ENCODE data around the gene SLC34A3. TPM values are rescaled to one million over a fixed set of nuclear protein-coding genes. Genes with fewer than 3 reads are reported as not detected.

Gene SLC34A3
- total RNA-seq, 1 experiment from 2014 or later: 2.5 TPM

DNA sequence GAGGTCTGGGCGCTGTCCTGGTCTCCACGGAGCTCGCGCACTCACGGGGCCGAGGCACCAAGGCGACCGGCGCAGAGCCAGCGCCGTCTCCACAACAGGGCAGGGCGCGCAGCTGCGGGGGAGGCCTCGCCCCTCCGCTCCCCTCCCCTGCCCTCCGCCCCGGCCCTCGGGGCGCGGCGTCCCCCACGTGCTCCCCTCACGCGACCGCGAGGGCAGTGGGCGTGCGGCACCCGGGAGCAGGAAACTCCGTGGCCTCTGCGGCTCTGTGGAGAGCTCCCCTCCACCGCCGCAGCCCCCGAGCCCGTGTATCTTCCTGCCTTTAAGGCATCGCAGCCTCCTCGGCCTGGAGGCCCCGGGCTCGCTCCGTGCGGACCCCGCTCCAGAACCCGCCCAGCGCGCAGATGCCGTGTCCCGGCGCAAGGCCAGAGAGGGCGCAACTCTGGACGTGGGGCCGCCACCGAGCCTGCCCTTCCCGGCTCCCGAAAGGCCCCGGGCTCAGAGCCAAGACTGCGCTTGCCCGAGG lies 9.7 kb downstream of the SLC34A3 start:
- ChIA-PET POLR2A (ENCODE audit: unreplicated experiment) (interaction anchor here (0.5 to 1.8 kb wide), 18 partner anchors 12 to 448 kb away, joined by 3 to 19 read pairs (median 6); partner anchors contain the start of genes NELFB, RNF224, SAPCD2 and TOR4A), CTCF (interaction anchor here (0.5 kb wide), 1 partner anchor 113 kb away, joined by 8 read pairs; no protein-coding TSS in a partner anchor)
- peak overlapping the region; percentile 82 for H3K27ac ChIP-seq
- intact Hi-C loops (cut with micrococcal nuclease; ENCODE audit: unreplicated experiment): loop anchor here (2.0 to 5.0 kb wide), 3 partner anchors 36 to 448 kb away; partner anchors contain the start of genes TMEM141 and TOR4A
- peak overlapping the region; percentile 89 for H2AFZ ChIP-seq
- no peak for TF ChIP-seq EZH2 (IDR thresholded peaks at IDR 0.05; ENCODE audit: low read depth)
- TF ChIP-seq, protein P1, sequence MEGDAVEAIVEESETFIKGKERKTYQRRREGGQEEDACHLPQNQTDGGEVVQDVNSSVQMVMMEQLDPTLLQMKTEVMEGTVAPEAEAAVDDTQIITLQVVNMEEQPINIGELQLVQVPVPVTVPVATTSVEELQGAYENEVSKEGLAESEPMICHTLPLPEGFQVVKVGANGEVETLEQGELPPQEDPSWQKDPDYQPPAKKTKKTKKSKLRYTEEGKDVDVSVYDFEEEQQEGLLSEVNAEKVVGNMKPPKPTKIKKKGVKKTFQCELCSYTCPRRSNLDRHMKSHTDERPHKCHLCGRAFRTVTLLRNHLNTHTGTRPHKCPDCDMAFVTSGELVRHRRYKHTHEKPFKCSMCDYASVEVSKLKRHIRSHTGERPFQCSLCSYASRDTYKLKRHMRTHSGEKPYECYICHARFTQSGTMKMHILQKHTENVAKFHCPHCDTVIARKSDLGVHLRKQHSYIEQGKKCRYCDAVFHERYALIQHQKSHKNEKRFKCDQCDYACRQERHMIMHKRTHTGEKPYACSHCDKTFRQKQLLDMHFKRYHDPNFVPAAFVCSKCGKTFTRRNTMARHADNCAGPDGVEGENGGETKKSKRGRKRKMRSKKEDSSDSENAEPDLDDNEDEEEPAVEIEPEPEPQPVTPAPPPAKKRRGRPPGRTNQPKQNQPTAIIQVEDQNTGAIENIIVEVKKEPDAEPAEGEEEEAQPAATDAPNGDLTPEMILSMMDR (conservative IDR thresholded peaks at IDR 0.05): peak; percentile 32; the same call in 1 of the 2 replicates
- peak in 1 of 2 experiments; percentile 82 for DNase-seq
- H3K4me1 ChIP-seq (replicated peaks; ENCODE audit: insufficient read depth): peaks cover 39% of the 10 kb centered on the region
- peaks cover 29% of the 10 kb centered on the region for H4K20me1 ChIP-seq (ENCODE audit: insufficient read depth)
- H3K4me3 ChIP-seq: peak overlapping the region; percentile 70
- H3K9me3 ChIP-seq (ENCODE audit: insufficient read depth, low read depth): no peaks in the 10 kb centered on the region
- no TSS peak for BruUV-seq (replicated peaks)
- H3K4me2 ChIP-seq: peak overlapping the region; percentile 93
- H3F3A ChIP-seq (ENCODE audit: insufficient read depth, low read depth): peaks cover 40% of the 10 kb centered on the region
- H3K79me2 ChIP-seq (ENCODE audit: low read depth): peaks cover 56% of the 10 kb centered on the region
- H3K27me3 ChIP-seq (ENCODE audit: insufficient read depth, low read depth): no peaks in the 10 kb centered on the region
- peaks cover 21% of the 10 kb centered on the region; the same call in 1 of the 2 replicates for H3K36me3 ChIP-seq (ENCODE audit: low read depth)
- no peaks in the 10 kb centered on the region for H3K9me2 ChIP-seq (ENCODE audit: insufficient read depth)

DNA sequence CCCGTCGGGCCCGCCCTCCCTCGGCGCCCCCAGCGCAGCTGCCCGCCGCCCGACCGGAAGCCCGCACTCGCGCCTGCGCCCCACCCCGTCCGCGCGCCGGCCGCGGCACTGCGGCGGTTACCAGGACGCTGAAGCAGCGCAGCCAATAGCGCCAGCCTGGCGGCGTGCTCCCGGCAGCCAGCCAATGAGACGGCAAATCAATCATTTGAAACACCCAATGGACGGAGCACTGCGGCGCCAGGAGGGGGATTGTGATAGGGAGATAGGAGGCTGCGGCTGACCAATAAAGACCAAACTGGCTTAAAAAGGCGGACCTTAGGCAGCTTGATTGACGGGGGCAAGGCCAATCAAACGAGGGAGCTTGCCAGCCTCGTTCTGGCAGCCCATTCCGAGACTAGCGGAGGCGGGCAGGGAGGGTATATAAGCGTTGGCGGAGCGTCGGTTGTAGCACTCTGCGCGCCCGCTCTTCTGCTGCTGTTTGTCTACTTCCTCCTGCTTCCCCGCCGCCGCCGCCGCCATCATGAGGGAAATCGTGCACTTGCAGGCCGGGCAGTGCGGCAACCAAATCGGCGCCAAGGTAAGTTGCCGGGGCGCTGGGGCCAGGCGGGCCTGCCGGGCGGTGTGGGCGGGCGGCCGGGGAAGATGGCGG lies 10.3 kb downstream of the SLC34A3 start, which contains the start of gene TUBB4B:
TSS of gene TUBB4B (plus strand) at position 447 of the 649 bp plus-strand sequence. CDS start at position 521, 74 bp downstream.
- CTCF ChIA-PET: interaction anchor here (0.5 to 0.7 kb wide), 2 partner anchors 43 to 113 kb away, joined by 3 to 8 read pairs; no protein-coding TSS in a partner anchor
- H3K9me3 ChIP-seq (ENCODE audit: insufficient read depth, low read depth): no peaks in the 10 kb centered on the region
- no peaks in the 10 kb centered on the region for H3K9me2 ChIP-seq (ENCODE audit: insufficient read depth)
- TF ChIP-seq, protein P1 (conservative IDR thresholded peaks at IDR 0.05): no peak
- TF ChIP-seq EZH2 (IDR thresholded peaks at IDR 0.05; ENCODE audit: low read depth): no peak
- H3K79me2 ChIP-seq (ENCODE audit: low read depth): peaks cover 56% of the 10 kb centered on the region
- DNase-seq: peak; percentile 98 to 100
- no peaks in the 10 kb centered on the region for H3K27me3 ChIP-seq (ENCODE audit: insufficient read depth, low read depth)
- H3K4me3 ChIP-seq: peak within 1 kb of the TSS; percentile 97
- peak within 1 kb of the TSS; percentile 89 for H2AFZ ChIP-seq
- intact Hi-C loops (cut with micrococcal nuclease; ENCODE audit: unreplicated experiment): loop anchor here (2.0 to 5.0 kb wide), 3 partner anchors 36 to 449 kb away; partner anchors contain the start of genes TMEM141 and TOR4A
- peaks cover 39% of the 10 kb centered on the region for H3K4me1 ChIP-seq (replicated peaks; ENCODE audit: insufficient read depth)
- peak within 1 kb of the TSS; percentile 99 for H3K4me2 ChIP-seq
- peaks cover 40% of the 10 kb centered on the region for H3F3A ChIP-seq (ENCODE audit: insufficient read depth, low read depth)
- peaks cover 29% of the 10 kb centered on the region for H4K20me1 ChIP-seq (ENCODE audit: insufficient read depth)
- peak within 1 kb of the TSS; percentile 82 for H3K27ac ChIP-seq
- H3K36me3 ChIP-seq (ENCODE audit: low read depth): peaks cover 21% of the 10 kb centered on the region; the same call in 1 of the 2 replicates
- BruUV-seq (replicated peaks): no TSS peak
- POLR2A ChIA-PET (ENCODE audit: unreplicated experiment): interaction anchor here (0.5 to 1.8 kb wide), 18 partner anchors 13 to 449 kb away, joined by 3 to 19 read pairs (median 6); partner anchors contain the start of genes NELFB, RNF224, SAPCD2 and TOR4A

All from PC-9 (cell line).